Uterus (tissue), 2 donors: ENCODE data around the gene KMT2E.

ENCODE experiments used
- POLR2A ChIP-seq, 2 donors: fragments of 450-650 bp; IDR thresholded peaks; one replicate each; pipeline ENCODE4 v1.6.1; 2016; ENCODE audit warnings: antibody characterized with exemption in 2 of 2, mild to moderate bottlenecking in 1 of 2, moderate library complexity in 1 of 2
- TF ChIP-seq, protein P1 (sequence below), 4 experiments: fragments of 200-600 bp in 2 of 4; fragments of 450-650 bp in 2 of 4; sonication (generic) in 2 of 4; IDR thresholded peaks; one replicate each; pipeline ENCODE4 v1.5.1; 2016 to 2019; ENCODE audit warnings: antibody characterized with exemption in 4 of 4, mild to moderate bottlenecking in 2 of 4, moderate library complexity in 1 of 4

DNA sequence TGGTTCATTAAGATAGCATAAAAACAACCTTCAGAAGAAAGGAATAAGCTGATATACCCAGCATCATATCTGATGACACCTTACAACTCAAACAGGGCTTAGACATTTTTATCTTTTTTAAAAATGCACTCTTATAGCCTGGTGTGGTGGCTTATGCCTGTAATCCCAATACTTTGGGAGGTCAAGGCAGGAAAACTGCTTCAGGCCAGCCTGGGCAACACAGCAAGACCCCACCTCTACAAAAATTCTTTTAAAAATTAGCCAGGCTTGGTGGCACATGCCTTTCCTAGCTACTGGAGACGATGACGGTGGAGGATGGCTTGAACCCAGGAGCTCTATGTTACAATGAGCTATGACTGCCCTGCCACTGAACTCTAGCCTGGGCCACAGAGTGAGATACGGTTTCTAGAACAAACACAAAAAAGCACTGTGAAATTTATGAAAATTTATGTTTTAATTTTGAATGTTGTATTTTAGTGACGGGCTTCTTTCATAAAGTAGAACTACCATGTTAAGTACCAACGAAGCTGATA lies 12.3 kb upstream of the KMT2E start:
- TF ChIP-seq, protein P1, sequence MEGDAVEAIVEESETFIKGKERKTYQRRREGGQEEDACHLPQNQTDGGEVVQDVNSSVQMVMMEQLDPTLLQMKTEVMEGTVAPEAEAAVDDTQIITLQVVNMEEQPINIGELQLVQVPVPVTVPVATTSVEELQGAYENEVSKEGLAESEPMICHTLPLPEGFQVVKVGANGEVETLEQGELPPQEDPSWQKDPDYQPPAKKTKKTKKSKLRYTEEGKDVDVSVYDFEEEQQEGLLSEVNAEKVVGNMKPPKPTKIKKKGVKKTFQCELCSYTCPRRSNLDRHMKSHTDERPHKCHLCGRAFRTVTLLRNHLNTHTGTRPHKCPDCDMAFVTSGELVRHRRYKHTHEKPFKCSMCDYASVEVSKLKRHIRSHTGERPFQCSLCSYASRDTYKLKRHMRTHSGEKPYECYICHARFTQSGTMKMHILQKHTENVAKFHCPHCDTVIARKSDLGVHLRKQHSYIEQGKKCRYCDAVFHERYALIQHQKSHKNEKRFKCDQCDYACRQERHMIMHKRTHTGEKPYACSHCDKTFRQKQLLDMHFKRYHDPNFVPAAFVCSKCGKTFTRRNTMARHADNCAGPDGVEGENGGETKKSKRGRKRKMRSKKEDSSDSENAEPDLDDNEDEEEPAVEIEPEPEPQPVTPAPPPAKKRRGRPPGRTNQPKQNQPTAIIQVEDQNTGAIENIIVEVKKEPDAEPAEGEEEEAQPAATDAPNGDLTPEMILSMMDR (IDR thresholded peaks at IDR 0.05), result no peak
- no peak for TF ChIP-seq POLR2A (IDR thresholded peaks at IDR 0.05)
